HG03521 (cell line): ENCODE measurements around the gene TMCC2.
"Not testable (repeated sequence)": the region's sequence is repeated elsewhere in the genome, so short reads cannot be mapped to it uniquely, and the experiment has no call there.

ENCODE experiments used
- ATAC-seq: cut with Tn5 transposase; IDR thresholded peaks from one replicate; pipeline ENCODE4 v1.9.1; 2021; ENCODE audit warnings: mild to moderate bottlenecking, moderate library complexity; ENCODE audit not compliant: unreplicated experiment

TMCC2 gene

GRCh38 chr1:205227584-205228013 lies at the start of gene TMCC2:
TMCC2 (plus strand) TSS chr1:205227946; CDS start chr1:205228565, 619 bp downstream.
- ATAC-seq, result no peak

GRCh38 chr1:205179842-205180241 lies 47.9 kb upstream of the TMCC2 start:
- ATAC-seq, result no peak

- ATAC-seq, result not testable (repeated sequence)
These were observed 47.4 kb upstream of the TMCC2 start for GRCh38 chr1:205180331-205180730.

GRCh38 chr1:205182930-205183329 lies 44.8 kb upstream of the TMCC2 start:
- no peak for ATAC-seq

GRCh38 chr1:205183676-205184335 lies 43.9 kb upstream of the TMCC2 start:
- ATAC-seq, result no peak

GRCh38 chr1:205186191-205186590 lies 41.6 kb upstream of the TMCC2 start:
- no peak for ATAC-seq

GRCh38 chr1:205187420-205187819 lies 40.3 kb upstream of the TMCC2 start:
- no peak for ATAC-seq

GRCh38 chr1:205188098-205188497 lies 39.6 kb upstream of the TMCC2 start:
- ATAC-seq, result no peak

GRCh38 chr1:205188596-205188995 lies 39.1 kb upstream of the TMCC2 start:
- no peak for ATAC-seq

- ATAC-seq, result no peak
These were observed 38.6 kb upstream of the TMCC2 start for GRCh38 chr1:205189131-205189530.

- ATAC-seq, result no peak
These were observed 36.7 kb upstream of the TMCC2 start for GRCh38 chr1:205190845-205191577.

GRCh38 chr1:205191622-205192021 lies 36.1 kb upstream of the TMCC2 start:
- no peak for ATAC-seq

- no peak for ATAC-seq
These were observed 35.5 kb upstream of the TMCC2 start for GRCh38 chr1:205192287-205192686.

- ATAC-seq, result no peak
These were observed 28.4 kb upstream of the TMCC2 start for GRCh38 chr1:205199090-205199930.

- ATAC-seq, result no peak
These were observed 27.8 kb upstream of the TMCC2 start for GRCh38 chr1:205199931-205200299.

- ATAC-seq, result no peak
These were observed 23.2 kb upstream of the TMCC2 start for GRCh38 chr1:205204552-205204951.

GRCh38 chr1:205205055-205205454 lies 22.7 kb upstream of the TMCC2 start:
- no peak for ATAC-seq

GRCh38 chr1:205208811-205209210 lies 18.9 kb upstream of the TMCC2 start:
- ATAC-seq, result no peak

- no peak for ATAC-seq
These were observed 17.0 kb upstream of the TMCC2 start for GRCh38 chr1:205210756-205211168.

GRCh38 chr1:205211169-205211838 lies 16.4 kb upstream of the TMCC2 start, which contains the start of gene DSTYK:
DSTYK (minus strand) TSS chr1:205211702; CDS start chr1:205211535, 167 bp downstream.
- ATAC-seq, result peak; percentile 91
